ENCODE measurements around the gene TMEM100.

- TF ChIP-seq CTCF (conservative IDR thresholded peaks at IDR 0.05 in 1 of 2, IDR thresholded peaks at IDR 0.05 in 1 of 2; ENCODE audit: extremely low read depth in 1 of 2, insufficient read depth in 1 of 2, low read depth in 1 of 2, low read length in 2 of 2): no peak
- no peak for TF ChIP-seq EZH2 (IDR thresholded peaks at IDR 0.05; ENCODE audit: borderline replicate concordance, low read length)
These were observed 34.6 kb downstream of the TMEM100 start for GRCh38 chr17:55688057-55688456.
